ENCODE data around the gene ARHGEF4. TPM values are rescaled to one million over a fixed set of nuclear protein-coding genes. Genes with fewer than 3 reads are reported as not detected.

ARHGEF4 gene
- total RNA-seq, 1 experiment from 2014 or later, result 26.6 TPM

GRCh38 chr2:130791617-130791939, 45.1 kb upstream of the ARHGEF4 start:
- no peaks in the 10 kb centered on the region for H3K27me3 ChIP-seq (ENCODE audit: insufficient read depth, low read length)
- TF ChIP-seq TCF7L2 (IDR thresholded peaks at IDR 0.05; ENCODE audit: borderline replicate concordance, extremely low read depth, insufficient read depth, insufficient read length) (no peak), ZNF274 (IDR thresholded peaks at IDR 0.05; ENCODE audit: low read depth, low read length) (no peak), CBX3 (IDR thresholded peaks at IDR 0.05; ENCODE audit: low read depth) (no peak), MAX (IDR thresholded peaks at IDR 0.05) (no peak), RAD21 (IDR thresholded peaks at IDR 0.05; ENCODE audit: low read depth) (no peak), ZFX (IDR thresholded peaks at IDR 0.05) (no peak)
- ChIA-PET RAD21 (ENCODE audit: low non-redundant PET in 1 of 2, low total read pairs in 2 of 2, uncharacterized antibody in 2 of 2, unreplicated experiment in 2 of 2) (no interaction called here), POLR2A (no interaction called here), CTCF (no interaction called here)
- no peaks in the 10 kb centered on the region for H3K4me1 ChIP-seq (ENCODE audit: control insufficient read depth in 1 of 2, insufficient read depth in 2 of 2, low read length in 2 of 2)
- intact Hi-C loops (cut with micrococcal nuclease), result loop anchor here (10.0 kb wide), 1 partner anchor 313 kb away; the partner anchor contains the start of gene PLEKHB2
- H3K9ac ChIP-seq (ENCODE audit: low read length), result no peak overlapping the region
- H3K27ac ChIP-seq (ENCODE audit: low read depth, low read length), result no peak overlapping the region
- no peaks in the 10 kb centered on the region for H3K36me3 ChIP-seq (ENCODE audit: control insufficient read depth in 1 of 2, insufficient read depth in 2 of 2, low read length in 2 of 2)
- no peaks in the 10 kb centered on the region for H3K79me2 ChIP-seq (ENCODE audit: insufficient read depth, low read length)
- no peaks in the 10 kb centered on the region for H4K20me1 ChIP-seq (ENCODE audit: insufficient read depth)
- DNase-seq (ENCODE audit: low read depth, low spot score), result no peak
- no peak overlapping the region for H3K4me2 ChIP-seq (ENCODE audit: low read length)
- ATAC-seq, result no peak
- no peaks in the 10 kb centered on the region for H3K9me2 ChIP-seq (ENCODE audit: insufficient read depth)
- BruUV-seq (replicated peaks), result no TSS peak
- no peak overlapping the region for H2AFZ ChIP-seq (ENCODE audit: low read depth, low read length, poor library complexity, severe bottlenecking)
- H3K4me3 ChIP-seq (replicated peaks in 1 of 2; ENCODE audit: low read depth in 1 of 2, low read length in 2 of 2), result no peak overlapping the region
- no peaks in the 10 kb centered on the region for H3K9me3 ChIP-seq (ENCODE audit: control insufficient read depth in 1 of 2, insufficient read depth in 1 of 2, low read depth in 1 of 2, low read length in 2 of 2)

- H3K9ac ChIP-seq (ENCODE audit: low read length), result no peak overlapping the region
- H3K9me3 ChIP-seq (ENCODE audit: control insufficient read depth in 1 of 2, insufficient read depth in 1 of 2, low read depth in 1 of 2, low read length in 2 of 2), result no peaks in the 10 kb centered on the region
- DNase-seq (ENCODE audit: low read depth, low spot score) (no peak), ATAC-seq (no peak)
- no peaks in the 10 kb centered on the region for H3K27me3 ChIP-seq (ENCODE audit: insufficient read depth, low read length)
- no TSS peak for BruUV-seq (replicated peaks)
- H3K4me3 ChIP-seq (replicated peaks in 1 of 2; ENCODE audit: low read depth in 1 of 2, low read length in 2 of 2), result no peak overlapping the region
- no peaks in the 10 kb centered on the region for H4K20me1 ChIP-seq (ENCODE audit: insufficient read depth)
- H3K9me2 ChIP-seq (ENCODE audit: insufficient read depth), result no peaks in the 10 kb centered on the region
- ChIA-PET RAD21 (ENCODE audit: low non-redundant PET in 1 of 2, low total read pairs in 2 of 2, uncharacterized antibody in 2 of 2, unreplicated experiment in 2 of 2) (no interaction called here), CTCF (no interaction called here), POLR2A (no interaction called here)
- peaks cover 4 to 14% of the 10 kb centered on the region in 2 experiments; a peak in 2 of 4 replicates for H3K4me1 ChIP-seq (ENCODE audit: control insufficient read depth in 1 of 2, insufficient read depth in 2 of 2, low read length in 2 of 2)
- no peak overlapping the region for H3K27ac ChIP-seq (ENCODE audit: low read depth, low read length)
- no peak overlapping the region for H3K4me2 ChIP-seq (ENCODE audit: low read length)
- no peaks in the 10 kb centered on the region for H3K79me2 ChIP-seq (ENCODE audit: insufficient read depth, low read length)
- intact Hi-C loops (cut with micrococcal nuclease), result loop anchor here (5.0 to 10.0 kb wide), 3 partner anchors 252 to 542 kb away; partner anchors contain the start of gene PLEKHB2
- no peaks in the 10 kb centered on the region for H3K36me3 ChIP-seq (ENCODE audit: control insufficient read depth in 1 of 2, insufficient read depth in 2 of 2, low read length in 2 of 2)
- no peak overlapping the region for H2AFZ ChIP-seq (ENCODE audit: low read depth, low read length, poor library complexity, severe bottlenecking)
- TF ChIP-seq ZNF274 (IDR thresholded peaks at IDR 0.05; ENCODE audit: low read depth, low read length) (no peak), EZH2phosphoT487 (IDR thresholded peaks at IDR 0.05; ENCODE audit: borderline replicate concordance) (no peak), MAX (IDR thresholded peaks at IDR 0.05) (no peak), CEBPB (IDR thresholded peaks at IDR 0.05; ENCODE audit: low read depth) (no peak), ZBTB33 (IDR thresholded peaks at IDR 0.05; ENCODE audit: extremely low read depth, insufficient replicate concordance, low read length) (no peak), JUND (IDR thresholded peaks at IDR 0.05) (no peak), SRF (IDR thresholded peaks at IDR 0.05; ENCODE audit: low read depth) (no peak), ELF1 (IDR thresholded peaks at IDR 0.05; ENCODE audit: borderline replicate concordance, low read depth) (no peak), CBX3 (IDR thresholded peaks at IDR 0.05; ENCODE audit: low read depth) (no peak), POLR2AphosphoS5 (IDR thresholded peaks at IDR 0.05; ENCODE audit: low read depth, low read length) (no peak), ATF3 (IDR thresholded peaks at IDR 0.05) (no peak), TCF7L2 (IDR thresholded peaks at IDR 0.05; ENCODE audit: borderline replicate concordance, extremely low read depth, insufficient read depth, insufficient read length) (no peak), YY1 (IDR thresholded peaks at IDR 0.05; ENCODE audit: extremely low read depth, insufficient replicate concordance, low read depth, low read length) (no peak), ZFX (IDR thresholded peaks at IDR 0.05) (no peak), SIN3A (IDR thresholded peaks at IDR 0.05; ENCODE audit: low read depth) (no peak)
Measured at GRCh38 chr2:130795431-130795830, 41.3 kb upstream of the ARHGEF4 start.

Data from HCT116 (cell line).